ENCODE results near the gene ACOT13.
"Not testable (repeated sequence)": the region's sequence is repeated elsewhere in the genome, so short reads cannot be mapped to it uniquely, and the experiment has no call there.

Gene ACOT13

GRCh38 chr6:24672620-24673182 is 5.8 kb downstream of the ACOT13 start:
- no peak for TF ChIP-seq CTCF (IDR thresholded peaks at IDR 0.05; ENCODE audit: low read depth, low read length)
- H3K4me3 ChIP-seq (ENCODE audit: low read depth, low read length), result no peak overlapping the region

- TF ChIP-seq CTCF (IDR thresholded peaks at IDR 0.05; ENCODE audit: low read depth, low read length), result no peak
- H3K4me3 ChIP-seq (ENCODE audit: low read depth, low read length), result no peak overlapping the region
Observed at GRCh38 chr6:24673625-24674024, 6.7 kb downstream of the ACOT13 start.

- H3K4me3 ChIP-seq (ENCODE audit: low read depth, low read length), result not testable (repeated sequence)
Observed at GRCh38 chr6:24678792-24679352, 12.0 kb downstream of the ACOT13 start.

- TF ChIP-seq CTCF (IDR thresholded peaks at IDR 0.05; ENCODE audit: low read depth, low read length), result no peak
- H3K4me3 ChIP-seq (ENCODE audit: low read depth, low read length), result no peak overlapping the region
Observed at GRCh38 chr6:24680582-24680981, 13.7 kb downstream of the ACOT13 start.

- H3K4me3 ChIP-seq (ENCODE audit: low read depth, low read length), result no peak overlapping the region
- no peak for TF ChIP-seq CTCF (IDR thresholded peaks at IDR 0.05; ENCODE audit: low read depth, low read length)
Observed at GRCh38 chr6:24683297-24684296, 16.7 kb downstream of the ACOT13 start.

- no peak overlapping the region for H3K4me3 ChIP-seq (ENCODE audit: low read depth, low read length)
- no peak for TF ChIP-seq CTCF (IDR thresholded peaks at IDR 0.05; ENCODE audit: low read depth, low read length)
Observed at GRCh38 chr6:24686408-24686807, 19.5 kb downstream of the ACOT13 start.

- H3K4me3 ChIP-seq (ENCODE audit: low read depth, low read length), result no peak overlapping the region
- TF ChIP-seq CTCF (IDR thresholded peaks at IDR 0.05; ENCODE audit: low read depth, low read length), result no peak
Observed at GRCh38 chr6:24686946-24687345, 20.1 kb downstream of the ACOT13 start.
